Adrenal gland (tissue), 12 donors: ENCODE measurements around the gene TDRKH. TPM values are rescaled to one million over a fixed set of nuclear protein-coding genes. Genes with fewer than 3 reads are reported as not detected.

Experiments used
- DNase-seq, 7 donors: peaks; one replicate each; pipeline ENCODE4 v3.0.0-alpha.2; 2019 to 2020
- H3K27ac ChIP-seq, 5 donors: fragments of 200-600 bp; sonication (generic) in 4 of 5; 1 replicate in 3 of 5; 2 replicates in 2 of 5; pipeline versions ENCODE4 v1.5.1 to v1.8.0; 2016 to 2020; ENCODE audit warnings: mild to moderate bottlenecking in 1 of 5
- H3K27me3 ChIP-seq: fragments of 200-600 bp; 2 replicates; pipeline ENCODE4 v1.8.0; 2021
- H3K36me3 ChIP-seq, 2 donors: fragments of 200-600 bp; replicated peaks in 1 of 2; 1 replicate in 1 of 2; 2 replicates in 1 of 2; pipeline versions ENCODE4 v1.5.1 to v1.8.0; 2018 to 2022
- H3K4me1 ChIP-seq, 2 donors: fragments of 200-600 bp; replicated peaks in 1 of 2; 1 replicate in 1 of 2; 2 replicates in 1 of 2; pipeline versions ENCODE4 v1.5.1 to v1.8.0; 2018 to 2021
- H3K4me3 ChIP-seq, 4 donors: fragments of 200-600 bp; sonication (generic) in 3 of 4; one replicate each; pipeline ENCODE4 v1.5.1; 2016 to 2018
- H3K9me3 ChIP-seq, 3 donors: fragments of 200-600 bp; sonication (generic) in 1 of 3; replicated peaks in 1 of 3; 1 replicate in 2 of 3; 2 replicates in 1 of 3; pipeline versions ENCODE4 v1.5.1 to v1.8.0; 2016 to 2021
- CTCF ChIP-seq, 6 experiments: fragments of 450-650 bp in 4 of 6; fragments of 200-600 bp in 2 of 6; sonication (generic) in 1 of 6; IDR thresholded peaks; 1 replicate in 5 of 6; 2 replicates in 1 of 6; pipeline versions ENCODE4 v1.5.1 to v1.8.0; 2016 to 2021; ENCODE audit warnings: antibody characterized with exemption in 6 of 6, mild to moderate bottlenecking in 2 of 6, moderate library complexity in 1 of 6
- POLR2A ChIP-seq, 2 donors: fragments of 450-650 bp; IDR thresholded peaks; one replicate each; pipeline ENCODE4 v1.6.1; 2017; ENCODE audit warnings: antibody characterized with exemption in 2 of 2, mild to moderate bottlenecking in 2 of 2, moderate library complexity in 1 of 2
- WGBS, 4 donors: extraction: QIAGEN DNeasy Blood & Tissue Kit in 2 of 4; methylation state at CpG; one replicate each; pipeline versions ENCODE4 v1.1.5 to v1.1.7; 2013 to 2017; 5-methylcytosine and 5-hydroxymethylcytosine counted together
- intact Hi-C, 2 donors: fragments of 100-400 bp; cut with DNase I; formaldehyde crosslinking; loops; one replicate each; pipeline versions ENCODE4 v1.14.1 to v1.15.0; 2022 to 2023
- polyA plus RNA-seq, 3 donors: library from polyadenylated mRNA; stranded (reverse); fragments of 200-250 nt in 2 of 3; fragments of 350-450 nt in 1 of 3; fragmentation: Illumina TruSeq in 1 of 3; extraction: RNeasy Lipid Tissue Mini Kit (QIAGEN cat#74804) in 1 of 3; gene quantifications; one replicate each; pipeline ENCODE4 v1.2.3, GENCODE V29; 2013 to 2014
- total RNA-seq, 9 donors: library from RNA; depleted of rRNA in 4 of 9; stranded (reverse); fragments of >200 nt in 4 of 9; fragments of 120-200 nt in 1 of 9; fragmentation: NEBNext Ultra II Directional in 1 of 9; extraction: Animal tissue kit (Norgen Biotek cat#: 25700) in 1 of 9; gene quantifications; one replicate each; pipeline versions ENCODE4 v1.1.0 to v1.2.4, GENCODE V29; 2013 to 2023
- donor health status: healthy with polysubstance abuse.
- donor health status: Bipolar disorder and iron deficiency.
- donor health status: DM: yes; HTN: yes; CAD: no.
- donor health status: DM: no; HTN: no; CAD: no.
- donor health status: DM: no; HTN: no; CAD: no.
- donor health status: DM: yes; HTN: yes; CAD: no.

TDRKH gene
- total and polyA plus RNA-seq, 12 donors = 2.1 to 9.1 (median 5.8) TPM

- intact Hi-C loops = no loop called here
- no peaks in the 10 kb centered on the region for H3K27me3 ChIP-seq
- H3K9me3 ChIP-seq = no peaks in the 10 kb centered on the region
- no peak for DNase-seq
- H3K4me1 ChIP-seq = no peaks in the 10 kb centered on the region
- H3K36me3 ChIP-seq = no peaks in the 10 kb centered on the region
- 83 to 92% (median 89%) methylated on average over 2 to 7 of the region's 7 CpGs for WGBS, 4 donors
- TF ChIP-seq CTCF (IDR thresholded peaks at IDR 0.05) (no peak), POLR2A (IDR thresholded peaks at IDR 0.05) (no peak)
- H3K27ac ChIP-seq = no peak overlapping the region
- H3K4me3 ChIP-seq = no peak overlapping the region
Observed at GRCh38 chr1:151801846-151802245, 11.5 kb upstream of the TDRKH start.

- WGBS, 4 donors = 89 to 98% (median 95%) methylated on average over 6 to 12 of the region's 12 CpGs
- Histone ChIP-seq H3K4me3 (no peak overlapping the region), H3K9me3 (no peaks in the 10 kb centered on the region), H3K36me3 (no peaks in the 10 kb centered on the region), H3K27me3 (no peaks in the 10 kb centered on the region), H3K4me1 (no peaks in the 10 kb centered on the region), H3K27ac (no peak overlapping the region)
- intact Hi-C loops = no loop called here
- no peak for DNase-seq
- TF ChIP-seq POLR2A (IDR thresholded peaks at IDR 0.05) (no peak), CTCF (IDR thresholded peaks at IDR 0.05) (no peak)
Observed at GRCh38 chr1:151801310-151801820, 11.1 kb upstream of the TDRKH start.

- intact Hi-C loops = no loop called here
- Histone ChIP-seq H3K9me3 (no peaks in the 10 kb centered on the region), H3K4me3 (no peak overlapping the region), H3K36me3 (no peaks in the 10 kb centered on the region), H3K27me3 (no peaks in the 10 kb centered on the region), H3K4me1 (no peaks in the 10 kb centered on the region), H3K27ac (no peak overlapping the region)
- no peak for DNase-seq
- 45 to 69% (median 56%) methylated on average over 5 to 8 of the region's 8 CpGs for WGBS, 4 donors
- no peak for TF ChIP-seq CTCF (IDR thresholded peaks at IDR 0.05)
- no peak for TF ChIP-seq POLR2A (IDR thresholded peaks at IDR 0.05)
Observed at GRCh38 chr1:151800830-151801229, 10.5 kb upstream of the TDRKH start.

GRCh38 chr1:151799179-151800022, 9.1 kb upstream of the TDRKH start:
- no peaks in the 10 kb centered on the region for H3K4me1 ChIP-seq
- intact Hi-C loops = no loop called here
- H3K9me3 ChIP-seq = no peaks in the 10 kb centered on the region
- 53 to 59% (median 55%) methylated on average over 9 of the region's 9 CpGs for WGBS, 4 donors
- H3K27me3 ChIP-seq = no peaks in the 10 kb centered on the region
- DNase-seq = no peak
- no peaks in the 10 kb centered on the region for H3K36me3 ChIP-seq
- no peak overlapping the region for H3K27ac ChIP-seq
- no peak for TF ChIP-seq POLR2A (IDR thresholded peaks at IDR 0.05)
- TF ChIP-seq CTCF (IDR thresholded peaks at IDR 0.05) = no peak
- no peak overlapping the region for H3K4me3 ChIP-seq
